HG02870 (cell line): ENCODE results near the gene CERS5.
A peak's percentile ranks its signal among the peaks of the same experiment; 100 is the strongest.
"Not testable (repeated sequence)": the region's sequence is repeated elsewhere in the genome, so short reads cannot be mapped to it uniquely, and the experiment has no call there.

ENCODE experiments used
- ATAC-seq: cut with Tn5 transposase; IDR thresholded peaks from one replicate; pipeline ENCODE4 v1.9.1; 2021; ENCODE audit warnings: mild to moderate bottlenecking, moderate library complexity; ENCODE audit not compliant: unreplicated experiment

The CERS5 gene

DNA sequence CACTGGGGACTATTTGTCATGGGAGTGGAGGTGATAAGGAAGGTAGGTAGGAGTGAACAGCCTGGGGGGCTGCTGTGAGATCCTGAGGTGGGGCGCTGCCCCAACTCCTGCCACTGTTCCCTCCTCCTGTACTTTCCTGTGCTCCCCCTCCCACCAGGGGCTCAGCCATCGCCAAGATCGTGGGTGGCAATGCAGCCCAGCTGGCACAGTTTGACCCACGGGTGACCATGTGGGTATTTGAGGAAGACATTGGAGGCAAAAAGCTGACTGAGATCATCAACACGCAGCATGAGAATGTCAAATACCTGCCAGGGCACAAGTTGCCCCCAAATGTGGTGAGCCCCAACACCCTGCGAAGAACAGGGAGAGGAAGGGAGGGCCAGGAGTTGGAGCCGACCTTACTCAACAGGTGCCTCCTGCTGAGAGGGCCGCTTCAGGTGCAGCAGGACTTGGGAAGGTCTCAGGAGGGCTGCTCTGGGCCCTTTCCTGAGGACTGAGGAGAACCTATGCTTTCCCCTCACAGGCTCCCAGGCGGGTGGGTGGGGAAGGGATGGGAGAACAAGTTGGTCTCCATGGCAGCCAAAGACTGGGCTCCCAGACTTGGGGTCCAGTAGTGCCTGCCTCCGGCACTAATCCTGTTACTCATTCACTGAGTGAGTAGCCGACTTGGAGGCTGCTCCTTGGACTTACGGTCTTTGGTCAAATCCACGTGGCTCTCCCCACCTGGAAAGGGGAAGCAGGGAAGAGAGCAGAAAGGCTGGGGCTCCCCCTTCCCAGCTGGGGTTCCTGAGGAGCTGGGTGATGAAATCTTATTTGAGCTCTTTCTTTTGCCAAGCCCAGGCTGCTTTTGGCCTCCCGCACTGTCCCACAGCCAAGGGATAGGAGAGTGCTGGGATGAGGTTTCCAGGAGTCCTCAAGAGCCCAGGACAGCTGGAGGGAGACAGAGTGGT lies 62.5 kb downstream of the CERS5 start:
- no peak for ATAC-seq

DNA sequence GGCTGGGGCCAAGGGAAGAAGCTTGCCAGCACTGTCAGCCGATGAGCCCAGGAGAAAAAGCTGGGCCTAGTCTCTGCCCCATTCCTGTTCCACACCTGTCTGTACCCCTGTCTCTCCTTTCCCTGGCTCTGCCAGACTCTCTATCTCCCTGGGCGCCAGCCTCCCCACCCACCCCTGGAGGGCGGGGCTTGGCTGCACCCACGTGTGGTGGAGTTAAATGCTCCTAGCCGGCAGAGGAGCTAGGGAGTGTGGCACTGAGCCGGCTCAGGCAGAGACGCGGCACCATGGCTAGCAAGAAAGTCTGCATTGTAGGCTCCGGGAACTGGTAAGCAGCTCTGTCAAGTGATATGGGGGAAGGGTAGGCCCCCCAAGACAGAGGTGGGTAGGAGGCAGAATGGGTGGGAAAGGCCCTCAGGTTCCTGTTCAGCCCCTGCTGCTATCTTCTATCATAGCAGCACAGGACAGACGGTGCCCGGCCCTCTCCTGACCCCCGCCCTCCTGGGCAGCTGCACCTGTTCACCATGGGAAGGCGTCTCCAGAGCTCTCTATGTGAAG lies 63.3 kb downstream of the CERS5 start, which contains the start of gene GPD1:
TSS of gene GPD1 (plus strand) at position 242 of the 555 bp plus-strand sequence. CDS start at position 285, 43 bp downstream.
- ATAC-seq, result no peak

DNA sequence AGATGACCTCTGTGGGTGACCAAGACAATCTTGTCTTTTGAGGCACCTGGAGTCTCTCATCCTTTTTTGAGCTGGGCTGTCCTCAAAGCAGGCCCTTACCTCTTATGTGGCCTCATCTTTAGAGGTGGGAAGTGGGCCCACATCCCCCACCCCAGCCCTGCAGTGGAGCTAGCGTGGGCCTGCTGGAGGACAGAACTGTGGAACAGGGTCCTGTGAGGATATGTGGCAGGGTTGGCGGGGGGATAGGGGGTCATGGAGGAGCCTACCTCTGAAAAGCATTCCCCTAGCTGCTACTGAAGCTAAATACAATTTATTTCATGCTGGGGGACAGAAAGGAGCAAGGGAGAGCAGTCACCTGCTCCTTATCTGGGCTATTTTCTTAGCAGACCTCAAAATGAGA lies 63.8 kb downstream of the CERS5 start:
- ATAC-seq, result no peak

DNA sequence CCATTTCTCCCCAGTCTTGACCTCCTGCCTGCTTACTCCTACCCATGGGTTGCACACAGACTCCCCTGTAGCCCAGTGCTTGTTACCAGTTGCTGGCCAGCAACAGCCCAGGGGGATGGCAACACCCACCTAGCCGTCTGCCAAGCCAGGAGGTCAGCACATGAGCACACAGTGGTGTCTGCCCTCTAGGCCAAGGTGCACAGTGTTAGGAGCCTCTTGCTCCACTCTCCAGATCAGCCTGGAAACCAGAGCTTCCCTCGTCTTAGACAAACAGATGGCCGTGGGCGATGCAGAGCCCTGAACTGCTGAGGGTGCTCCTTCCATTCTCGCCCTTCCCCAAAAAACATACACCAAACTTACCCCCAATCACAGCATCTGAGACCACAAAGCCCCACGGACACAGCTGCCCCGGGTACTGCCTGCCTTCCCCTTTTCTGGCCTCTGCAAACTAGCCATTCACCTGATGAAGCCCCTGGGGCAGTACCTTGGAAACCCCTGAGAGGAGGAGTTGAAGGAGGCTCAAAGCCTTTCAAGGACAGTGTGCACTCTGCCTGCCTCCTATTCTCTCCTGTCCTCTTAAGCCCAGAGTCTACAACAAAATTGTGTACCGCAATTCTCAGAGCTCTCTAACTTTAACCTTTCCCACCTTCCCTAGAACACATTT lies 64.4 kb downstream of the CERS5 start:
- ATAC-seq, result no peak

DNA sequence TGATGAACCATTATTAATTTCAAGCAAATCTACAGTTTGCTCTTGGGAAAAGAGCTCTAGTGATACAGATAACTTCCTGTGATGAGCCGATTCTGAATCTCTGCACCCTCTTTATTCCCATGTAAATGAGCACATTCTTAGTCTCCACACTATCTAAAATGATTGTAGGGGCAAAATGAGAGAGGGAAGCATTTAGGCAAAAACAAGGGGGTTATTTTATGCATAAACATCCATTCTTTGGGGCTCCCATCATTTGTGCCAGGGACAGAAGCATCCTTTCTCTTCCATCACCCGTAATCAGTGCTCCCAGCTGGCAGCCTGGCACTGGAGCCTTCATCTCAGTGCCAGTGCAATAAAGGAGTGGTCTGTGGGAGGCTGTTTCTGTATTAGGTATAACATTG lies 65.0 kb downstream of the CERS5 start:
- ATAC-seq, result no peak

DNA sequence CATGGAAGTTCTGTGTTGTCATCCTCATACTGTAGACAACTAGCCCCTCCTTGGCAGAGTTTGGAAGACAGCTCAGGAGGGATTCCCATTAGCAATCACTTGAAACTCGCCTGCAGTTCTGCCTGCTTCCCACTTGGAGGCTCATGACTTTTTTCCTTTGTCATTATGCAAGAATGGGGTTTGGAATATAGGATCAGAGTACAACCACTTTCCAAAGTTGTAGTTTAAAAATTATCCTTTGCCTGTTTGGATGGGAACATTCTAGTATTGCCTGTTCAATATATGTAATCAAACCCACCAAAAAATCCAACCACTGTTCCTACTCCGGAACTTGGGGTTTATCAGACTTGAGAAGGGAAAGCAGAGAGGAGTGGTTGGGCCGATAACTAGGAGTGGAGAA lies 65.5 kb downstream of the CERS5 start:
- ATAC-seq, result no peak

DNA sequence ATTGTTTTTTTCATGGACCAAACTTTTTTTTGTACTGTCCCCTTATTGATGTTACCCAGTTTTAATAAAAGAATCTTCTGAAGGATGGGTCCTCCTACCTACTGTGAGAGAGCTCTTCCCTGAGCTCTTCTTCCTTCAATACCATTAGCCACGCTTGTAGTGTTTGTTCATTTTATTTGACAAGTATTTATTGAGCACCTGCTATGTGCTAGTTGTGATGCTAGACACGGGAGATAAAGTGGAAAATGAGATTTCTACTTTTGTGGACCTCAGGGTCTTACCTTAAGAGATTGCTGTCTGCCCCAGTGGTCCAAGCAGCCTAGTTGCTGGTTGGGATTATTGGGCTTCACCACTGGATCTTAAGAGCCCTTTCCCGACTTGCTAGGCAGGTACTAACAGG lies 66.6 kb downstream of the CERS5 start:
- no peak for ATAC-seq

DNA sequence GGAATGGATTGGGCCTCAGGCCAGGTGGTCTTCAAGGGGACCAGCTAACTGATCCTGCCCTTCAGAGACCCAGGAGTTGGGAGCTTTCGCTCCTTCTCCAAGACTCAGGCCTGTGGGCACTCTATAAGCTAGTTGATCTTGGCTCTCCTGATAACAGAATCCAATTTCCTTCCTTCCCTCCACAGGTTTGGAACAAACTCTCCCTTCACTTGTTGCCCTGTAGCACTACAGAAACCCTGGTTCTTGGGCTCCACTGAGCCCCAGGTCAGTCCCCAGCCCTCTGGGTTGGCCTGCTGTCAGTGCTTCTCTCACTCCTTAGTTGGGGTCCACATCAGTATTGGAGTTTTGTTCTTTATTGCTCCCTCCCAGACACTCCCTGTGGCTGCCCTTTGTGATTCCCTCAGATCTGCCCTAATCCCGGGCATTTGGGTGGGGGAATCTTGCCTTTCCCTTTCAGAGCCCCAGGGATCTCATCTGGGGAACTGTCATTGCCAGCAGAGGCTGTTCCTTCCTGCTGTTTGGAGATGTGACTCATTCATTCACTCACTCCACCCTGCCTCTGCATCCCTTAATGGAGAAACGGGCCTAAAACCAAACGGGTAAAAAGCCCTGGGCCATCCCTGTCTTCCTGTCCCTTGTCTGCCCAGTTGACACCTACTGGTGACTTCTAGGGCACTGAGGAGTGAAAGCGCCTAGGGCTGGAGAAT lies 67.7 kb downstream of the CERS5 start:
- ATAC-seq, result no peak

DNA sequence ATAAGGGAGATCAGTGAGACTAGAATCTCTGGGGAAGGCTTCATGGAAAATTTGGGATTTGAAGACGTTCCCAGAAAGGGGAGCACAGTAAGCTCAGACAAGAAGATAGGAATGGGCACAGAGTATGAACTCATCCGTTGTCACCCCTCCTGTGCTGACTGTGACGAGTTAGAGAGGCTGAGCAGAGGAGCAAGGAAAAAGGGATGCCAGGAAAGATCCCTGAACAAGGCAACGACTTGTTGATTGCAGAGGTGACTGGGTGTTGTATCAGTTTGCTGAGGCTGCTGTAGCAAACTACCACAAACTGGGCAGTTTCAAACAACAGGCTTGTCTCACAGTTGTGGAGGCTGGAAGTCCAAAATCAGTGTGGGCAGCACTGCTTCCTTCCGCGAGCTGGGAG lies 69.2 kb downstream of the CERS5 start:
- ATAC-seq, result no peak

DNA sequence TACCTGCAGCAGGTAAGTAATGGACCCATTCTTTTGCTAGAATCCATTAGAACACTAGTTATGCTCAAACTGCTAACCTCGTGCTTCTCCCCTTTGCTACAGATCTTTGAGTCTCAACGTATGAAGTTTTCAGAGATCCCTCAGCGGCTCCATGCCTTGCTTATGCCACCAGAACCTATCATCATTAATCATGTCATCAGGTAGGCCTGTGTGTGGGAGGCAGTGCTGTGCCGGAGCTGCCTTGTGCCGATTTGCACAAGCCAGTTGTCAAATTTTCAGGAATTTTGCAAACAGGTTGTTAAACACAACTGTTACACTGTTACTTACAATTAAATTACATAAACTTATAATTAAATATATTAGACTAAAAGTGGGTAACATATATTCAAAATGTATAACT lies 76.8 kb downstream of the CERS5 start:
- no peak for ATAC-seq

DNA sequence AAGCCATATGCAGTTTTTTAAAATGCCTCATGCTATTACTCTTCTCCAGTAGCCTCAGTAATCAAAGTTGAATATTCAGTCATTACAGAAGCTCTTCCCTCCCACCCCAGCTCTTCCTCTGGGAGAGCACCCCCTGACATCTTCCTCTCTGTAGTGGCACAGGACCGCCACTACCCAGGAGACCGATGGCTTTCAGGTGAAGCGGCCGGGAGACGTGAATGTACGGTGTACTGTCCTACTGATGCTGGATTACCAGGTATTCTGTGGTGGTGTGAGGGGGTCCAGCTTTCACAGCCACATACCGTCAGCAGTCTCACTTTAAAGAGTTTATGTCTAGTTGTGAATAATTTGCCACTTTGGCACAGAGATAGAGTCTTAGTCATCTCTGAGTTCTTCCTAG lies 77.4 kb downstream of the CERS5 start:
- no peak for ATAC-seq

DNA sequence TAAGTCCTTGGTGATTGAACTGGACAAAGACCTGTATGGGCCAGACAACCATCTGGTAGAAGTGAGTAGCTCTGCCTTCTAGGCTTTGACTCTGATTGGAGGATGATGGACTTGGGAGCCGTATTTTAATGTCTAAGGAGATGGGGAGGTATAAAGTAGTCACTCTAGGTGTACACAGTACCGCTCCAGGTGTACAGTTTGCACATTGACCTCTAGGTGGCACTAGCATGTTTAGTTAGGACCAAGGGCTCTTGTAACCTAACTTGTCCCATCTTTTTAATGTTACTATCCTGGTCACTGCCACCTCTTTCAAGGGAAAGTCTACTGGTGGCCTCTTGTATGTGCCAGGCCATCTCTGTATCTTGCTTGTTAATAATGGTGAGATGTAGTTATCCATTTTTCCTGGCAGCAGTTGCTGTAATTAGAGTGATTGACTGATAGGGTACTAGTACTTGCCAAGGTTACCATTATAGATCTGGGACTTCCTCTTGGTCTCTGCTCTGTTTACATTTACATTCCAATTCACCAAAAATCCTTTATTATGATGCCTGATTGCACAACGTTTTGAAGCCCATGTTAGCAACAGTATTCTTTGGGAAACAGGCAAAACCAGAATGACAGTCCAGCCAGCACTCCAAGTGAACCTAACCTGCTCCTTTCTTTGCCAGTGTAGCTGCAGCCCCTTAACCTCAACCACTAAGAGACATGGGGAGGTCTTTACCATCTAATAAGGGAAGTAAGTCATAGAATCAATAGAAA lies 78.4 kb downstream of the CERS5 start:
- ATAC-seq, result no peak

DNA sequence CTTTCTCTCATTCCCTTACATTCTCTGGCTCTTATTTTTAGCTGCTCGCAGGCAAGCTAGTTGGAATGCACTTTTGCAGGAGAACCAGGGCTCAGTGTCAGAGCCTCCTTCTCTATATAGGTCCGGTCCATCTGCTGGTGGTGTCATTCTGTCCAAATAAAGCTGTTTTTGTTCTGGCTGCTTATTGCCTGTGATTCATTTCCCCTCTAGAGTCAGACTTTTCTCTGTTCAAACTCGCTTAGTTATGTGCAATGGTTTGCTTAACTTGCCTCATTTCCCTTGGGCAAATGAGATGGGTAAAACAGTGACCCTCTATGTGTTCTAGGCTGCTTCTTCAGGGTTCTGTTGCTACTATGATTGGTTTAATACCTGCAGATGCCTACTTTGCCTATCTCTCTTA lies 79.2 kb downstream of the CERS5 start:
- ATAC-seq, result no peak

DNA sequence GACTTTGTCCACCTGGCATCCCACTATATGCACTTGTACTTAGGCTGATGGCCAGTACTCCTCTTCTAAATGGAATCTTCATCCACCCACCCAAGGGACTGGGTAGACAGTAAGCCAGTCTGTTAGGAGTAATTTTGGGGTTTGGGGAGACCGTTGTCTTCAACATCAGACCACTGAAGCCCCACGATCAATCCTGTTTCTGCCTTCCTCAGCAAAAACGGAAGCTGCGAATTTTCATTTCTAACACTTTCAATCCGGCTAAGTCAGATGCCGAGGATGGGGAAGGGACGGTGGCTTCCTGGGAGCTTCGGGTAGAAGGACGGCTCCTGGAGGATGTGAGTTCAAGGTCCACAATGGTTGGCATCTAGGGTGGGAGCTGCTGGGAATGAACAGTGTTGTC lies 80.0 kb downstream of the CERS5 start:
- ATAC-seq, result no peak

DNA sequence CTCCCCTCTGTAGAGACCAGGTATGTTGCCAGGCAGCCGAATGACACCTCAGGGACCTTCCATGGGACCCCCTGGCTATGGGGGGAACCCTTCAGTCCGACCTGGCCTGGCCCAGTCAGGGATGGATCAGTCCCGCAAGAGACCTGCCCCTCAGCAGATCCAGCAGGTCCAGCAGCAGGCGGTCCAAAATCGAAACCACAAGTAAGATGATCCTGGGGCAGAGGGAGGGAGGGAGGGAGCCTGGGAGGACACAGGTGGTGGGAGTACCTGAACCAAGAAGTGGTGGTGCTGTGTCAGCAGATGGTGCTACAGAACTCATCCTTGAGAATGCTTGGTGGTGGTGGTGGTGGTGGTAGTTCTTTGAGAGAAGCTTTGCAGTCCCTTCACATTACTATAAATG lies 81.0 kb downstream of the CERS5 start:
- ATAC-seq, result no peak

DNA sequence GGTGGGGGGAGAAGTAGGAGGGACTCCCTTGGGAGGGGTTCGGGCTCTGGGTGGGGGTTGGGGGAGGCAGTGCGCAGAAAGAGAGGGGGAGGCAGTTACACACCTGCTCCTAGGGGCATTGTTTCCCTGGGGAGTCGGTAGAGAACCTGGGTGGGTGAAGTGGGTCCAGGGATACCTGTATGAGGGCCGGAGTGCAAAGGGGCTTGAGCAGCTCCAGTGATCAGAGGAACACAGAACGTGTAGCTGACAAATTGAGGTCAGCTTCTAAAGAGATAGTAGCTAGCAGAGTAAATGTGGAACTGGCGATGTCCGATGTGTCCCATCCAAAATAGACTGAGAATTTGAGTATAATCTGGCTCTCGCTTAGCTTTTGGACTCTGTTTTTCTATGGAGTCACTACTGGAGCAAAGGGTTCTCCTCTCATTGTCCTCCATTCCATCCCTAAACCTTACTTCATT lies 81.5 kb downstream of the CERS5 start:
- ATAC-seq, result no peak

DNA sequence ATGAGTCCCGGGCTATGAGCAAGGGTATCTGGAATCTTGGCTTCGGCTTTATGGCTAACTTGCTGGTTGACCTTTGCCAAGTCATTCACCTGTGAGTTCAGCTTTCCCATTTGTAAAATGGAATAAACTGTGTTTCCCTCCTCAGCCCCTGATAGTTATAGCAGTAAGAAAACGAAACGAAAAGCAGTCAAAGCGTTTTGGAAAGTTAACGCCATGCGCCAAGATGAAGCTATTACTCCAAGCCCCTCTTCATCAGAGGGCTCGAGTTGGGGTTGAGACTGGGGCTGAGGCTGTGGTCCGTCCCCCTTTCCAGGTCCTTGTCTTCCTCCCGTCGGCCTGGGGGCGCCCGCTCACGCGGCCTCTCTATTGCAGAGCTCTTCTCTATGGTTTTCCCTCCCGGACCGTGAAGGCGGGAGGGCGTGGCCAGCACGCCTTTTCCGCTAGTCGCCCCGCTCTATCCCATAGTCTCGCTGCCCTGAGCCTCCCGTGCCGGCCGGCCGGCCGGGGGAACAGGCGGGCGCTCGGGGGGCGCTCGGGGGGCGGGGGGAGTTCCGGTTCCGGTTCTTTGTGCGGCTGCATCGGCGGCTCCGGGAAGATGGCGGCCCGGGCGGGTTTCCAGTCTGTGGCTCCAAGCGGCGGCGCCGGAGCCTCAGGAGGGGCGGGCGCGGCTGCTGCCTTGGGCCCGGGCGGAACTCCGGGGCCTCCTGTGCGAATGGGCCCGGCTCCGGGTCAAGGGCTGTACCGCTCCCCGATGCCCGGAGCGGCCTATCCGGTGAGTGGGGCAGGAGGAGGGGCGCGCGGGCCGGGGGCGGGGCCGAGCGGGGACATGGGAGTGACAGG lies 82.2 kb downstream of the CERS5 start, which contains the start of gene SMARCD1:
TSS of gene SMARCD1 (plus strand) at position 568 of the 840 bp plus-strand sequence. CDS start at position 596, 28 bp downstream.
- peak; percentile 77 for ATAC-seq

DNA sequence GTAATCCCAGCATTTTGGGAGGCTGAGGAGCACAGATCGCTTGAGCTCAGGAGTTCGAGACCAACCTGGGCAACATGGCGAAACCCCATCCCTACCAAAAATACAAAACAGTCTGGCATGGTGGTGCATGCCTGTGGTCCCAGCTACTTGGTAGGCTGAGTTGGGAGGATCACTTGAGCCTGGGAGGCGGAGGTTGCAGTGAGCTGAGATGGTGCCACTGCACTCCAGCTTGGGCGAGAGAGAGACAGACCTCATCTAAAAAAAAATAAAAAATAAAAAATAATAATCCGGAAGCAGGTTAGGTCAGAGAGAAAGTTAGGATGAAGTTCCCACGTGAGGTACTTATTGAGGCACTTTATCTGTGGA lies 82.8 kb downstream of the CERS5 start:
- not testable (repeated sequence) for ATAC-seq

DNA sequence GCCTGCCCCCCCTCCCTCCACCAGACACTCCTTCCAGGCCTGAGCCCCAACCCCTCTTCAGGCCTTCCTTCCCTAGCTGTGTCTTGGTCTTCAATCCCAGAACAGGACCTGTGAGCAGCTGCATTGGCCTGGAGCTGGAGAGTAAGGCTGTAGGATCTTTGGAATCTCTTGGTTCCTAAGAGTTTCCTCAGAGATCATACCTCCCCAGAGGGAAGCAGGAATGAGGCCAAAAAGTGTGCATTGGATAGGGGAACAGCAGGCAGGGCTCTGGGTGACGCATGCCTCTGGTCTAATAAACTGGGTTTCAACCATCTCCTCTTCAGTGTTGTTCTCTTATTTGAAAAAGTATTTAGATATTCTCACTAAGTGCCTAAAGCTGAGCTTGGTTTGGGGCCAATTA lies 83.9 kb downstream of the CERS5 start:
- ATAC-seq, result no peak
